CD4-positive, alpha-beta T cell treated with Interleukin-6 at 100 ng/mL for 8 hours (primary cell): ENCODE data around the gene FAM83B.
"Not testable (repeated sequence)": the region's sequence is repeated elsewhere in the genome, so short reads cannot be mapped to it uniquely, and the experiment has no call there.

Source experiments
- DNase-seq: peaks from one replicate; pipeline ENCODE4 v3.0.0-alpha.2; 2020; ENCODE audit warnings: mixed read lengths, low spot score

Gene FAM83B

GRCh38 chr6:54861905-54862616, 15.5 kb downstream of the FAM83B start:
- no peak for DNase-seq

- no peak for DNase-seq
Observed at GRCh38 chr6:54864272-54864671, 17.7 kb downstream of the FAM83B start.

GRCh38 chr6:54865091-54865631, 18.6 kb downstream of the FAM83B start:
- no peak for DNase-seq

GRCh38 chr6:54868556-54868955, 22.0 kb downstream of the FAM83B start:
- DNase-seq = no peak

- no peak for DNase-seq
Observed at GRCh38 chr6:54873599-54873998, 27.0 kb downstream of the FAM83B start.

GRCh38 chr6:54874349-54875048, 27.9 kb downstream of the FAM83B start:
- no peak for DNase-seq

GRCh38 chr6:54875539-54875938, 29.0 kb downstream of the FAM83B start:
- no peak for DNase-seq

GRCh38 chr6:54876365-54876764, 29.8 kb downstream of the FAM83B start:
- no peak for DNase-seq

GRCh38 chr6:54876871-54877270, 30.3 kb downstream of the FAM83B start:
- no peak for DNase-seq

GRCh38 chr6:54877713-54878317, 31.2 kb downstream of the FAM83B start:
- no peak for DNase-seq

GRCh38 chr6:54878718-54879117, 32.1 kb downstream of the FAM83B start:
- no peak for DNase-seq

GRCh38 chr6:54879188-54879985, 32.8 kb downstream of the FAM83B start:
- DNase-seq = no peak

- no peak for DNase-seq
Observed at GRCh38 chr6:54881067-54881730, 34.6 kb downstream of the FAM83B start.

GRCh38 chr6:54881891-54882290, 35.3 kb downstream of the FAM83B start:
- not testable (repeated sequence) for DNase-seq

- no peak for DNase-seq
Observed at GRCh38 chr6:54886932-54887584, 40.5 kb downstream of the FAM83B start.

GRCh38 chr6:54891536-54891935, 45.0 kb downstream of the FAM83B start:
- DNase-seq = no peak

- no peak for DNase-seq
Observed at GRCh38 chr6:54892831-54893230, 46.3 kb downstream of the FAM83B start.

GRCh38 chr6:54893818-54894217, 47.2 kb downstream of the FAM83B start:
- no peak for DNase-seq

- DNase-seq = no peak
Observed at GRCh38 chr6:54896302-54896701, 49.7 kb downstream of the FAM83B start.

GRCh38 chr6:54897462-54898189, 51.1 kb downstream of the FAM83B start:
- no peak for DNase-seq
